ENCODE results near the gene CDC42BPA. TPM values are rescaled to one million over a fixed set of nuclear protein-coding genes. Genes with fewer than 3 reads are reported as not detected.

CDC42BPA gene
- total and polyA plus RNA-seq, 2 donors (not counting 3 experiments of a cell fraction or from before 2014, with no cell fraction given), result 26.1 to 92.6 TPM

DNA sequence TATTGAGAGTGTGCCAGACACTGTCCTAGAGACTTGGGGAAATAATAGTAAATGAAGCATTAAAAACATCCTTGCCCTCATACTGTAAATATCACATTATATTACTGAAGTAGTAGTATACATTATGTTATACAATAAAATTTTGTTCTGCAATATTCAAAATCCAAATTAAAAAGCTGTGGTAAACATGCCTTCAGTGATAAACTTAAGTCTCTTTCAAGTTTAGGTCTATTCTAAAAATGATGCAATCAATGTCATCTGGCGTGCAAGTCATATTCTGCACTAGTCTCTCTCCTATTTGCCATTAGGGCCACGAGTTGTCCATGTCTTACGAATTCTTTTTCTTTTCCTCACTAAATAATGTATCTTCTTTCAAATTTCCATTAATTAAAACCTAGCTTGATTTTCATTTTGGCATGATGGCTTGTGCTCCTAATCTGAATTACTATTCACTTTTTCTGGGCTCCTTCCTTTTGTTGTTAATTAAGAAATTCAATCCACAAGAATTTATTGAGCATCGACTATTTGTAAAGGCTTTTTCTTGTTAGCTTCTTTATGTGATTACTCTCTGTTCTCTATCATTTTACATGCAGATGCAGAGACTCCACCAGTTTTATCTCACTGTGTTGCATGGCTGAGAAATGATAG, 247.5 kb downstream of the CDC42BPA start:
- no peak for DNase-seq (ENCODE audit: low read depth, low spot score)
- no peaks in the 10 kb centered on the region for H3K9me3 ChIP-seq (replicated peaks; ENCODE audit: control insufficient read depth, insufficient read depth, low read length)
- BruUV-seq (replicated peaks), result no TSS peak
- dilution Hi-C loops (cut with MboI; ENCODE audit: extremely low pct_ligation_motif_present, low sequenced_read_pairs) (no loop called here), intact Hi-C loops (cut with micrococcal nuclease) (no loop called here)
- CTCF ChIA-PET, result no interaction called here
- H3K9me1 ChIP-seq (replicated peaks; ENCODE audit: control insufficient read depth, extremely low read depth, insufficient read depth, low read length), result no peaks in the 10 kb centered on the region
- no peak overlapping the region for H2AFZ ChIP-seq (ENCODE audit: low read depth, low read length)
- H3K79me2 ChIP-seq (ENCODE audit: control insufficient read depth, insufficient read depth, low read length), result no peaks in the 10 kb centered on the region
- H3K4me1 ChIP-seq (ENCODE audit: control insufficient read depth, extremely low read depth, insufficient read depth, low read length), result no peaks in the 10 kb centered on the region
- peaks cover 3 to 9% of the 10 kb centered on the region in 2 experiments for H3K36me3 ChIP-seq (ENCODE audit: control insufficient read depth in 2 of 2, extremely low read depth in 1 of 2, insufficient read depth in 2 of 2, low read length in 2 of 2)
- no peaks in the 10 kb centered on the region for H3K27me3 ChIP-seq (ENCODE audit: control insufficient read depth in 2 of 2, insufficient read depth in 2 of 2, low read length in 2 of 2)
- no peak for FAIRE-seq
- no peak overlapping the region for H3K9ac ChIP-seq (replicated peaks; ENCODE audit: extremely low read depth, insufficient read depth, low read length)
- POLR2A ChIA-PET, result no interaction called here
- no peak overlapping the region for H3K4me2 ChIP-seq (ENCODE audit: insufficient read depth, low read length)
- H3K27ac ChIP-seq (ENCODE audit: insufficient read depth, low read depth, low read length), result no peak overlapping the region
- H3K4me3 ChIP-seq (replicated peaks in 1 of 3; ENCODE audit: insufficient read depth in 1 of 3, low read depth in 1 of 3, low read length in 3 of 3), result no peak overlapping the region
- TF ChIP-seq FOS (IDR thresholded peaks at IDR 0.05; ENCODE audit: borderline replicate concordance, insufficient read depth, low read length) (no peak), MYC (IDR thresholded peaks at IDR 0.05; ENCODE audit: low read depth, low read length) (no peak), JUN (IDR thresholded peaks at IDR 0.05; ENCODE audit: borderline replicate concordance, insufficient read depth, insufficient read length, low read depth) (no peak), POLR2A (IDR thresholded peaks at IDR 0.05; ENCODE audit: low read depth, low read length) (no peak), POLR2AphosphoS5 (IDR thresholded peaks at IDR 0.05; ENCODE audit: insufficient read depth, low read depth, low read length) (no peak)
- TF ChIP-seq, protein P1, sequence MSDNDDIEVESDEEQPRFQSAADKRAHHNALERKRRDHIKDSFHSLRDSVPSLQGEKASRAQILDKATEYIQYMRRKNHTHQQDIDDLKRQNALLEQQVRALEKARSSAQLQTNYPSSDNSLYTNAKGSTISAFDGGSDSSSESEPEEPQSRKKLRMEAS (IDR thresholded peaks at IDR 0.05; ENCODE audit: insufficient read depth, insufficient read length), result no peak
- TF ChIP-seq, protein P2, sequence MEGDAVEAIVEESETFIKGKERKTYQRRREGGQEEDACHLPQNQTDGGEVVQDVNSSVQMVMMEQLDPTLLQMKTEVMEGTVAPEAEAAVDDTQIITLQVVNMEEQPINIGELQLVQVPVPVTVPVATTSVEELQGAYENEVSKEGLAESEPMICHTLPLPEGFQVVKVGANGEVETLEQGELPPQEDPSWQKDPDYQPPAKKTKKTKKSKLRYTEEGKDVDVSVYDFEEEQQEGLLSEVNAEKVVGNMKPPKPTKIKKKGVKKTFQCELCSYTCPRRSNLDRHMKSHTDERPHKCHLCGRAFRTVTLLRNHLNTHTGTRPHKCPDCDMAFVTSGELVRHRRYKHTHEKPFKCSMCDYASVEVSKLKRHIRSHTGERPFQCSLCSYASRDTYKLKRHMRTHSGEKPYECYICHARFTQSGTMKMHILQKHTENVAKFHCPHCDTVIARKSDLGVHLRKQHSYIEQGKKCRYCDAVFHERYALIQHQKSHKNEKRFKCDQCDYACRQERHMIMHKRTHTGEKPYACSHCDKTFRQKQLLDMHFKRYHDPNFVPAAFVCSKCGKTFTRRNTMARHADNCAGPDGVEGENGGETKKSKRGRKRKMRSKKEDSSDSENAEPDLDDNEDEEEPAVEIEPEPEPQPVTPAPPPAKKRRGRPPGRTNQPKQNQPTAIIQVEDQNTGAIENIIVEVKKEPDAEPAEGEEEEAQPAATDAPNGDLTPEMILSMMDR (IDR thresholded peaks at IDR 0.05; ENCODE audit: extremely low read depth in 1 of 2, insufficient read depth in 1 of 2, low read depth in 1 of 2, low read length in 2 of 2), result no peak
- no peaks in the 10 kb centered on the region for H4K20me1 ChIP-seq (replicated peaks; ENCODE audit: control insufficient read depth, extremely low read depth, insufficient read depth, low read length)

Data from endothelial cell of umbilical vein (primary cell).